Urothelium cell line (cell line): Measurements from ENCODE around the gene ITIH1.
A peak's percentile ranks its signal among the peaks of the same experiment; 100 is the strongest.
"Not testable (repeated sequence)": the region's sequence is repeated elsewhere in the genome, so short reads cannot be mapped to it uniquely, and the experiment has no call there.

Experiments used
- DNase-seq: peaks from one replicate; pipeline ENCODE4 v3.0.0; 2011; ENCODE audit warnings: low spot score, mixed read lengths
- FAIRE-seq: peaks from 2 replicates; lab custom pipeline; 2011; peaks lifted over from hg19 to GRCh38; lab: Jason Lieb, UNC

The ITIH1 gene

DNA sequence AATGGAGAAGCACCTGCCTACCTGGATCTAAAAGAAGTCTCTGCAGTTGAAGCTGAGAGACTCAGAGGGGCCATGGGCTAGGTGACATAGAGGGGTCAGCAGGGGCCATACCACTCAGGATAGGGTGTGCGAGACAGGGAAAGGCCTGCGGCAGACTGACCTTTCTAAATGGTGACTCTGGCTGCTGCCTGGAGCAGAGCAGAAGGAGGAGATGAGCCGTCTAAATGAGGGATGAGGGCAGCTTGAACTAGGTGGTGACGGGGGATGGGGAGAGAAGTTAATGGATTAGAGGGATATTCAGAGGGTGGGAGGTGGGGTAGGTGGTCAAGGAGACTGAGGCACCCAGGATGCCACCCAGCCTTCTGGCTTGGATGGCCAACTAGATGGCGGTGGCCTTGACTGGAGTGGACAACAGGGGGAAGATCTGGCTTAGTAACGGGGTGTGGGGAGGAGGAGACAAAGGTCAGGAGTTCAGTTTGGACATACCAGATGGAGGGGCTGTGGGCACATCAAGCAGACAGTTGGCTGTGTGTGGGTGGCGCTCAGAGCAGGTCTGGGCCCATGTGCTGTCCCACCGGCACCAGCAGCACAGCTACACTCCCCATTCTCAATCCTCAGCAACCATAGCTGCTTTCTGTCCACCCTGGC, 3.2 kb upstream of the ITIH1 start:
- FAIRE-seq, result no peak
- DNase-seq, result no peak

DNA sequence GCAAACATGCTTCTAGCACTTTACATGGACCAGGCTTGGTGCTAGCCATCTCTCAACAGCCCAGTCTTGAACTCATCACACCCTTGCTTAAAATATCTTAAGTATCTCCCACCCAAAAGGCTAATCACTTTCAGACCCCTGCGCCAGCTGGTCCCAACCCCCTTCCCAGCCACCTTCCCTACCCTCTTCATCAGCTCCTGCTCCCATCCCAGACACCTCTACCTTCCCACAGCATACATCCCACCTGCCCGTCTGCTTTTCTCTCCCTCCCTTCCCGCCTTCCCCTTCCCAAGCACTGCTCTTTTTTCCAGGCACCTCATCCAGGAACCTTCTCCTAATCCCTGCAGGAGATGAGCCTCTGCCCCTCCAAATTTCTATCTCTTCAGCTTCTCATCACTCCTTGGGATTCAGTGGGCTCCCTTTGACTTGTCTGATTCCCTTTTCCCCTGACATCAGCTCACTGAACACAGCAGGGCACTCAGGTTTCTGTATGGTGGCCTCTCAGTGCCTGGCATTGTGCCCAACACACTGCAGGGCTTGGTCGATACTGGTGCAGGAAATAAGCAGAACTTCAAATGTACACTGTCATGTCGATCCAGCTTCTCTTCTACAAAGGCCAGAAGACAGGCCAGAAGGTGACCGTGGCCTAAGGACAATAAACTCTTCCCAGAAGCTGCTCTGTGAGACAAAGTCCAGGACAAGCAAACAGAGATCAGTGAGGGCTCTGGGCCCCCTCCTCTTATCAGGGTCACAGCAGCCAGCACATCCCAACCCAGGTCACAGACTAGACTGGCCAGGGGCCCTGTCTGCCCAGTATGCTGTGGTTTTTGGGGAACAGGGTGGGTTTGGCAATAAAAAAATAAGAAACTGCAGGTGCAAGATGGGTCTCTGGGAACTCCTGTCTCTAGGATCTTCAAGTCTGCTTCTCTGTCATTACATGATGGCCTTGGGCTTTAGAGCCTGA, 2.2 kb upstream of the ITIH1 start:
- FAIRE-seq (no peak), DNase-seq (peak; percentile 2)

DNA sequence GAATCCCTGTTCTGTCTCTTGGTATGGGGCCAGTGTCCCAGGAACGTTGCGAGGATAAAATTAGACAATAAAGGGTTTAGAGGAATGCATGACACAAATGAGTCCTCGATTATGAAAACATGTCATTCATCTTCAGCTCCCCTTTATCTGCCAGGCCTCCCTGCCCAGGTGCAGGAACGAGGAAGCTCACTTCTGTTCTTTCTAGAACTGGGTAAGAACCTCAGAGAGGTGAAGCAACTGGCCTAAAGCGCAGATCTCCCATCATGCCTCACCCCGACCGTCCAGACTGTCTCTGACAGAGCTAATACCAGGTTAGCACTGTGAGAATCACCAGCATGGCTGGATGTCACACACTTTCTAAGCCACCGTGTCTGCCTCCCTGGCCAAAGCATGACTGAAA, 1.5 kb upstream of the ITIH1 start:
- no peak for FAIRE-seq

DNA sequence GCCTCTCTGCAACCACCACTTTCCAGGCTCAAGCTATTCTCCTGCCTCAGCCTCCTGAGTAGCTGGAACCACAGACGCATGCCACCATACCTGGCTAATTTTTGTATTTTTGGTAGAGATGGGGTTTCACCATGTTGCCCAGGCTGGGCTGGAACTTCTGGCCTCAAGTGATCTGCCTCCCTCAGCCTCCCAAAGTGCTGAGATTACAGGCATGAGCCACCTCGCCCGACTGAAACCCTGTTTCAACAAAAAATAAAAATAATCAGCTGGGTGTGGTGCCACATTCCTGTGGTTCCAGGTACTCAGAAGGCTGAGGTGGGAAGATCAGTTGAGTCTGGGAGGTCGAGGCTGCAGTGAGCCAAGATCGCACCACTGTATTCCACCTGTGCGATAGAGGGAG, 913 bp upstream of the ITIH1 start:
- not testable (repeated sequence) for FAIRE-seq, DNase-seq

More for the DNA sequence above, 1.5 kb upstream of the ITIH1 start:
- no peak for DNase-seq

DNA sequence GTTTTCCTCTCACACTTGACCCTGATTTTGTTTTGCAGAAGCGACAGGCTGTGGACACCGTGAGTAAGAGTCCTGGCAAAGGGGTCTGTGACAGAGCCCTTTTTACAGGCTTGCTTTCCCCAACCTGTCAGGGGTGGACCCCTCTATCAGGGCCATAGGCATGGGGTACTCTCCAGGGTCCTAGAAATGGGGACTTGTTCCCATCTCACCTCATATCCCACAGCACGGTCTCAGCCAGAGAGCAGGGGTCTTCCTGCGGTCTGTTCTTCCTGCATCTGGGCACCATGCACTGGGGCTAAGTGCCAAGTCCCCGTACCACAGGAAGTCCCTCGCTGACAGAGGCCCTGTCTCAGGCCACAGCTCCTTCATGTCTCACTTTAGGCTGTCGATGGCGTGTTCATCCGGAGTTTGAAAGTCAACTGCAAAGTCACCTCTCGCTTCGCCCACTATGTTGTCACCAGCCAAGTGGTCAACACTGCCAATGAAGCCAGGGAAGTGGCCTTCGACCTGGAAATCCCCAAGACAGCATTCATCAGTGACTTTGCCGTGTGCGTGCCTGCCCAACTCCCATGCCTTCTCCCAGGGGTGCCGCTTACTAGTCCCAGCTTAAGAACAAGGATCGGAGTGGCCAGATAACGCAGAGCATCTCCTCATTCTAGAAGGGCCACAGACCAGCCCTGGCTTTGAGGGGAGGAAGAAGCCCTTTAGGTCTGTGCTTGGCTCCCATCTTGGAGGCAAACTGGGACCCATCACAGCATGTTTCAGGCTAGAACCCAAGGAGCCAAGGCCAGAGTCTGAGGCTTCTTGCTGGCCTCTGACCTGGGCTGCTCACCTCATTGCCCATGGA, 783 bp downstream of the ITIH1 start:
- FAIRE-seq (no peak), DNase-seq (no peak)

DNA sequence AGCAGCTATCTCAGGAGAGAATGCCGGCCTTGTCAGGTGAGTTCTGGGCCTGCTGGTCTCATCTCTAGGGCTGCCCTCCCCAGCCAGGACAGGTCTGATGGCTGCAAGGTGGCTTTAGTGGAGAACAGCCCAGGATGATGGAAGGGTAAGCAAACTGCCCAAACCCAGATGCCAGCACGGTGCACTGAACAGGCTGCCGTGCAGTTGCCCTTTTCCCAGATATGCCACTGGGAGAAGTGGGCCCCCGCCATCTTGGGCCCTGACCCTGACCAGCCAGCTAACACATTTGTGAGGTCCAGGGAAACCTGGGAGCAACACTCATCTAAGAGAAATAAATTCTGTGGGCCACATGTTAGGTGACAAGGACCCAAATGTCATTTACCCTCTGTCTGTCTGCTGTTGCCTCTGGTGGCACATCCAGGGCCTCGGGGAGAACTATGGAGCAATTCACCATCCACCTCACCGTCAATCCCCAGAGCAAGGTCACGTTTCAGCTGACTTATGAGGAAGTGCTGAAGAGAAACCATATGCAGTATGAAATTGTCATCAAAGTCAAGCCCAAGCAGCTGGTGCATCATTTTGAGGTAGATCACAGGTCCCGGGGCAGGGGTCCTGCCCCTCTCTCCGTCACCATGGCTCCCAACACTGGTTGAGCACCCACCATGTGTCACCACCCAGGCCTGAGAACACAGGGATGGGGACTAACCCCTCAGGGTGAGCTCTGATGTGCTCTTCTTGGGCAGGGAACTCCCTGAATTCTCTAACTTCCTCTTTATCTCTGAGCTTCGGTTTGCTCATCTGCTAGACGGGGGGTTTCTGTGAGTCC, 1.8 kb downstream of the ITIH1 start:
- FAIRE-seq (no peak), DNase-seq (no peak)

DNA sequence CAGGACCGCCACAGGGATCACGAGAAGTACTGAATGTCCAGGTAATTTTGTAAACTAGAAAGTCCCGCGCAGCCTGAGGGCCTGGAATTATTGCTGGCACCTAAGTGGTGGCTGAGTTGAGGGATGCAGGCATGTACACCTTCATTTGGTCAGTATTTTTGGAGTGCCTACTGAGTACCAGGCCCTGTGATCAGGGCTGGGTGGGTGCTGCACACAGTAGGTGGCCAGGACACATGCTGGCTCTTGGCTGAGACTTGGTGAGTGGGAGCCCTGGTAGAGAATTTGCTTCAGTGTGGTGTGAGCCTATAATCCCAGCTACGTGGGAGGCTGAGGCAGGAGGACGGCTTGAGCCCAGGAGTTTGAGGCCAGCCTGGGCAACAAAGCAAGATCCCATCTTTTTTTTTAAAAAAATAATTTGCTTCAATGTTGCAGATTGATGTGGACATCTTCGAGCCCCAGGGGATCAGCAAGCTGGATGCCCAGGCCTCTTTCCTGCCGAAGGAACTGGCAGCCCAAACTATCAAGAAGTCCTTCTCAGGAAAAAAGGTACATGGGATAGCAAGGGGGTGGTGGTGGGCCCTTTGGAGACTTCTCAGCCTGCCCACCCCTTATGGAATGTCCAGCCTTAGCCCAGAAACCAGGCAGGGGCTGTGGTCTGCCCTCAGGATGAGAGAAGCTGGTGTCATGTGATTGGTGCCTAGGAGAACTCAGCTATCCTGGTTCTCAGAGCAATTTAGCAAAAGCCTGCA, 2.6 kb downstream of the ITIH1 start:
- DNase-seq, result no peak
- FAIRE-seq, result no peak

DNA sequence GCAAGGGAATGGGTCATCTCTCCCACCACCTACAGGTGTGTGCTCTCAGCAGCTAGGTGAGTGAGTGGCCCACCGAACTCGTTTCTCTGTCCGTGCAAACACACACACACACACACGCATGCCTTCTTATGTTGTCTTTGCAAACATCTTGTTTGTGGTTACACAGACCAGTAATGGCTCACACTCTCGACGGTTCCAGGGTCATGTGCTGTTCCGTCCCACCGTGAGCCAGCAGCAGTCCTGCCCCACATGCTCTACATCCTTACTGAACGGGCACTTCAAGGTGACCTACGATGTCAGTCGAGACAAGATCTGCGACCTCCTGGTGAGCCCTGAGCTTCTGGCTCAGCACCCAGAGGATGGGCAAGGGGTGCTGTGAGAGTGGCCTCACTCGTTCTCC, 4.3 kb downstream of the ITIH1 start:
- FAIRE-seq (no peak), DNase-seq (no peak)

DNA sequence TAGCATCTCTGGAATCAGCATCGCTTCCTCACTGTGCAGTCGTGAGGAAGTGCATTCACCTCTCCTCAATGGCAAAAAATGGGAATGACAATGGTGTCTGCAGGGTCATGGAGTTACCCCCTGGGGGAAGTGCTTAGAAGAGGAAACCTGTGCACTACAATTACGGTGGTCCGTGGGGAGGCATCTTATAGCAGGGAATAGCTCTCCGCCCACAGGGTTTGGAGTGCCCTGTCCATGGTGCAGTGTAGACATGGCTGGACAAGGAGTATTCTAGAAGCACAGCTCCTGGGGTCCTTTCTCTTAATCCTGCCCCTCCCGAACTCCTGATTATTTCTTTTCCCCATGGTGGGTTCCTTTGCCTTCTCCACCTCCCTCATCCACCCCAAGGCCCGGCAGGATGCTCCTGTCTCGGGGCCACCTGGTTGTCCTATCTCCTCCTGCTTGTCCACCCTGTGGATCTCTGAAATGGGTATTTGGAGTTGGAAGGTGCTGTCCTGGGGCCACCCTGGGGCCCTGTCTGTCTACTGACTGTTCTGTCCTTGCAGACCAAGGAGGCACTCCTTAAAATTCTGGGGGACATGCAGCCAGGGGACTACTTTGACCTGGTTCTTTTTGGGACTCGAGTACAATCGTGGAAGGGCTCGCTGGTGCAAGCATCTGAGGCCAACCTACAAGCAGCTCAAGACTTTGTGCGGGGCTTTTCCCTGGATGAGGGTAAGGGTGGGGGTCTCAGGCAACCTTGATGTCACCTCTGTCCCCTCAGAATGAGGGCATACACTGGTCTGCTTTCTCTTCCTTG, 5.2 kb downstream of the ITIH1 start:
- no peak for FAIRE-seq
- DNase-seq, result no peak

DNA sequence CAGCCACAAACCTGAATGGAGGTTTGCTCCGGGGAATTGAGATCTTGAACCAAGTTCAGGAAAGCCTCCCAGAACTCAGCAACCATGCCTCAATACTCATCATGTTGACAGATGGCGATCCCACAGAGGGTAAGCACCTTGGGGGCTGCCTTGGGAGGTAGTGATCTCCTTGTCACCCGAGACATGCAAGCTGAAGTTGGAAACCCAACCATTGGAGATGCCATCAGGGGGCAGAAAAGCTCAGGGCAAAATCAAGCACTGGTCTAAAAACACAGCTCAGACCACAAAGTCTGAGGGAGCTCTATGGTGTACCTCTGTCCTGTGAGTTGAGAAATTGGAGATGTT, 5.8 kb downstream of the ITIH1 start:
- DNase-seq (no peak), FAIRE-seq (no peak)

DNA sequence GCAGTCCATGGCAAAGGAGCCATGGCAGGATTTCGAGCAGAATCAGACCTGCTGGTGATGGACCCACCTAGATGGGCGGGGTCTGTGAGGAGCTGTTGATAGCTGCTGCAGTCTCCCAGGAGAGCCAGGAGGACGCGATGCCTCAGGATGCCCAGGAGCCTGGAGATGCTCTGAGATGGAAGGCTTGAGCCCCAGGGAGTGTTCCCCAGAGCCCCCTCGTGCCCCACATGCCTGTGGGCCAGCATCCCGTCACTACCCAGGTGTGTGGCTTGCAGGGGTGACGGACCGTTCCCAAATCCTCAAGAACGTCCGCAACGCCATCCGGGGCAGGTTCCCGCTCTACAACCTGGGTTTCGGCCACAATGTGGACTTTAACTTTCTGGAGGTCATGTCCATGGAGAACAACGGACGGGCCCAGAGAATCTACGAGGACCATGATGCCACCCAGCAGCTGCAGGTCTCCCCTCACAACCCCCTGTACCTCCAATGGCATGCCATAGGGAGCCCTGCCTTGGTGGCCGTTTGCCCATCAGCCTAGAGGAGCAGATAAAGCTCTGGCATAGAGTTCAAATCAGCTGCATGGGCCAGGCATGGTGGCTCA, 6.7 kb downstream of the ITIH1 start:
- DNase-seq (no peak), FAIRE-seq (no peak)

DNA sequence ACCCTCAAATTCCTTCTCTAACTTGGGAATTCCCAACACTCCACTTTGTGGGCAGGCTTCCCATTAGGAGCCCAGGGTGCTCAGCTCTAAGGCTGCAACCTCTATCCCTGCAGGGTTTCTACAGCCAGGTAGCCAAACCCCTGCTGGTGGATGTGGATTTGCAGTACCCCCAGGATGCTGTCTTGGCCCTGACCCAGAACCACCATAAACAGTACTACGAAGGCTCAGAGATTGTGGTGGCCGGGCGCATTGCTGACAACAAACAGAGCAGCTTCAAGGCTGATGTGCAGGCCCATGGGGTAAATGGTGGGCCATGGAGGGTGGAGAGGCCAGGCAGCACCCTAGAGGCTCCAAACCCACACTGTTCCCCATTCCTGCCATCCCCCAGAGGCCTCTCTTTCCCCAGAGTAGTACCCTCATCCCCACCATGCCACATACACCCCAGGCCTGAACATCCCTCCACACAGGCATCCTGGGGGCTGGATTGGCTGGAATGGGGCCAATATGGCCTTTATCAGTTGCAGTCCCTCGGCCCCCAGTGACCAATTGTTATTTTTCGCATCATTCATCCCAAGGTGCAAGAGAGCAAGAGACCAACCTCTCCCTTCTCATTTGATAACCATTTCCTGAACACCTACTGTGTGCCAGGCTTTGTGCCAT, 7.7 kb downstream of the ITIH1 start:
- DNase-seq (no peak), FAIRE-seq (no peak)

DNA sequence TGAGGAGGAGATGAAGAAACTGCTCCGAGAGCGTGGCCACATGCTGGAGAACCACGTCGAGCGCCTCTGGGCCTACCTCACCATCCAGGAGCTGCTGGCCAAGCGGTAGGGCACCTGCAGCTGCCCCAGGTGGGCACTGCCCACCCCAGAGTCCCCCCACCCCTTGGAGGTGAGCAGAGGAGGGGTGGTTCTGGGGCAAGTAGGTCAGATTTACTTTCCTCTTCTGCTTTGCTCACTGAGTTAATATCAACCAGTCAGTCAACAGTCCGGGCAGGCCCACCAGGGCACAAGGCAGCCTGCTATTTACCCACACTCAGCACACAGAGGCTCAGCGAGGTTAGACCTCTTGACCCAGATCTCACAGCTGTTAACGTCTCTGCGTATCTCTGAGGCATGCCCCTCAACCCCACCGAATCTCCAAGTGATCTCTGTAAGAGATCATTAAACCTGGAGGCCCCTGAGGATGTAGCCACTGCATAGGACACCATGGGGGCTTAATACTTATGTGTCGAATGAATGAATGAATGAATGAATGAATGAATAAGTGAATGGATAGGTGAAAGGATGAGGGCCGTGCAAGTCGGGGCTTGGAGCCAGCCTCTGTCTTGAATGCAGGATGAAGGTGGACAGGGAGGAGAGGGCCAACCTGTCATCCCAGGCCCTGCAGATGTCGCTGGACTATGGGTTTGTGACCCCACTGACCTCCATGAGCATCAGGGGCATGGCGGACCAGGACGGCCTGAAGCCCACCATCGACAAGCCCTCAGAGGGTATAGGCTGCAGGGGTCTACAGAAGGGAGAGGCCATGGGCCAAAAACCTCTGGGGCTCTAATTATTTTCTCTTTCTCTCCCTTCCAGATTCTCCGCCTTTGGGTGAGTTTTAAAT, 9.2 kb downstream of the ITIH1 start:
- no peak for DNase-seq
- FAIRE-seq, result no peak

DNA sequence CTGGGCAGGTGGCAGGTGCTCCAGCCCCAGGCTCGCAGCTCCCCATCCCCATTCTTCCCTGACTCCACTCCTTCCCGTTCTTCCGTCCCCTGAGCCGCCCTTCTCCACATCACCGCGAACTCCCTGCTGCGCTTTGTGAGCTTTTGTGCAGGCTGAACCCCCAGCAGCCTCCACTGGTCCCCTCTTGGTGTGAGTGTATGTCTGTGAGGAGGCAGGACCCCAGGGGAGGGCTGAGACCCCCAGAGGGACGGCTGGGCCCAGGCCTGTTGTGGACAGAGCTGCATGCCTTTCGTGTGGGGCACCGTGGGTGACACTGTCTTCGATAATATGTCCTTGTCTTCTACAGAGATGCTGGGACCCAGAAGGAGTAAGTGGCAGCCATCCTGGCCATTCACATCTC, 9.8 kb downstream of the ITIH1 start:
- no peak for DNase-seq
- FAIRE-seq, result no peak

DNA sequence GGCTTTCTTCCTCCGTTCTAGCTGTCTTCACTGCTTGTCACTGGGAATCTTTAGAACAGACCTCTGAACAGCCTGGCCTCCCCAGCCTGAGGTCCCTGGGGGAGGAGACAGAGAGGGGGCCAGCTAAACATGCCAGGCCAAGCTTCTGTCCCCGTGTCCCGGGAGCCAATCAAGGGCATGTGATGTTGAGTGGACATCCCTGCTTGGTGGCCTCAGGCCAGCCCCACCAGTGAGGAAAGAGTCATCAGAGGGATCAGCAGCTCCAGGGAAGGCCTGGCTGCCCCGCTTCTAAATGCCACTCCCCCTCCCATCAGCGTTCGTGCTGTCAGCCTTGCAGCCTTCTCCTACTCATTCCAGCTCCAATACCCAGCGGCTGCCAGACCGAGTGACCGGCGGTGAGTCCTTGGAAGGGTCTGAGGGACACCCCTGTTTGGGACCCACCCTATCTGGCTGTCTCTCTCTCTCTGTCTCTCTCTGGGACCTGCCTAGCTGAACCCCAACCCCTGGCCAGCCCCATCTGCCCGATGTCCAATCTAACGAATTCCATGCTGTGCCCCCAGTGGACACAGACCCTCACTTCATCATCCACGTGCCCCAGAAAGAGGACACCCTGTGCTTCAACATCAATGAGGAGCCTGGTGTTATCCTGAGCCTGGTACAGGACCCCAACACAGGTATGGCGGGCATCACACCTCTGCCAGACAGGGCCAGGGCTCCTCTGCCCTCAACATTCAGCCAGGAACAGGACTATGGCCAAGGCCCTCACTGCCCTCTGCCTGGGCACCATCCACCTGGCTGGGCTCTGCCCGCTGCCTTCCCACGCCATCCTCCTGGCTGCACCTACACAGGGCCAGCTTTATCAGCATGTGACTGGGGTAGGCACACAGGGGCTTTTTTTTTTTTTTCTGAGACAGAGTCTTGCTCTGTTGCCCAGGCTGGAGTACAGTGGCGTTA, 10.6 kb downstream of the ITIH1 start:
- DNase-seq (no peak), FAIRE-seq (no peak)
